Fibroblast of lung (primary cell): ENCODE data around the gene TMEM176B. TPM values are rescaled to one million over a fixed set of nuclear protein-coding genes. Genes with fewer than 3 reads are reported as not detected.

Source experiments
- DNase-seq, 2 donors: peaks; one replicate each; pipeline versions ENCODE4 v3.0.0 to v3.0.0-alpha.2; 2010; ENCODE audit warnings: low read depth in 2 of 2
- H2AFZ ChIP-seq: 2 replicates; pipeline ENCODE4 v1.5.1; 2012; ENCODE audit warnings: low read length, control low read depth, inconsistent platforms
- H3K27ac ChIP-seq: 2 replicates; pipeline ENCODE4 v1.5.1; 2011; ENCODE audit warnings: low read length, control low read depth; ENCODE audit not compliant: insufficient read depth
- H3K27me3 ChIP-seq: 2 replicates; pipeline ENCODE4 v1.5.1; 2011; ENCODE audit warnings: mild to moderate bottlenecking, low read length; ENCODE audit not compliant: control insufficient read depth, insufficient read depth
- H3K36me3 ChIP-seq: 2 replicates; pipeline ENCODE4 v1.5.1; 2011; ENCODE audit warnings: low read length; ENCODE audit not compliant: control insufficient read depth, insufficient read depth
- H3K4me1 ChIP-seq: 2 replicates; pipeline ENCODE4 v1.5.1; 2011; ENCODE audit warnings: low read length; ENCODE audit not compliant: control insufficient read depth, insufficient read depth; ENCODE audit errors: extremely low read depth
- H3K4me2 ChIP-seq: 2 replicates; pipeline ENCODE4 v1.5.1; 2011; ENCODE audit warnings: low read length, control low read depth; ENCODE audit not compliant: insufficient read depth; ENCODE audit errors: extremely low read depth
- H3K4me3 ChIP-seq, 4 experiments: fragments of 200-600 bp in 1 of 4; sonication (generic) in 1 of 4; replicated peaks in 1 of 4; 2 replicates each; pipeline ENCODE4 v1.5.1; 2011 to 2016; ENCODE audit warnings: low read length in 4 of 4, low read depth in 3 of 4, mild to moderate bottlenecking in 3 of 4, control low read depth in 2 of 4, inconsistent platforms in 1 of 4, mixed read lengths in 1 of 4; ENCODE audit not compliant: insufficient read depth in 1 of 4; ENCODE audit errors: control extremely low read depth in 1 of 4
- H3K79me2 ChIP-seq: 2 replicates; pipeline ENCODE4 v1.5.1; 2012; ENCODE audit warnings: mild to moderate bottlenecking, low read length, inconsistent platforms; ENCODE audit not compliant: control insufficient read depth, insufficient read depth
- H3K9ac ChIP-seq: 2 replicates; pipeline ENCODE4 v1.5.1; 2011; ENCODE audit warnings: mild to moderate bottlenecking, low read length, control low read depth; ENCODE audit not compliant: insufficient read depth
- H3K9me3 ChIP-seq: 2 replicates; pipeline ENCODE4 v1.5.1; 2012; ENCODE audit warnings: low read depth, low read length; ENCODE audit not compliant: control insufficient read depth, insufficient read depth
- H4K20me1 ChIP-seq: 2 replicates; pipeline ENCODE4 v1.5.1; 2011; ENCODE audit warnings: low read length; ENCODE audit not compliant: control insufficient read depth, insufficient read depth; ENCODE audit errors: extremely low read depth
- CTCF ChIP-seq, 2 donors: IDR thresholded peaks in 1 of 2; conservative IDR thresholded peaks in 1 of 2; 1 replicate in 1 of 2; 2 replicates in 1 of 2; pipeline ENCODE4 v1.5.1; 2011 to 2012; ENCODE audit warnings: low read length in 2 of 2, control low read depth in 1 of 2, inconsistent platforms in 1 of 2, low read depth in 1 of 2, mild to moderate bottlenecking in 1 of 2
- EZH2 ChIP-seq: IDR thresholded peaks from 2 replicates; pipeline ENCODE4 v1.5.1; 2012; ENCODE audit warnings: low read length, control low read depth, mild to moderate bottlenecking; ENCODE audit errors: missing control alignments
- polyA plus RNA-seq, 2 donors: library from polyadenylated mRNA; depleted of rRNA in 1 of 2; stranded (reverse) in 1 of 2; unstranded in 1 of 2; fragments of >200 nt; gene quantifications; 2 replicates each; pipeline ENCODE4 v1.2.1, GENCODE V29; 2011 to 2012; ENCODE audit warnings: missing spikeins in 1 of 2
- total RNA-seq: library from RNA; depleted of rRNA; stranded (reverse); fragments of >200 nt; gene quantifications from 2 replicates; pipeline ENCODE4 v1.2.1, GENCODE V29; 2014

TMEM176B gene
- total and polyA plus RNA-seq, 2 donors (not counting 1 experiment from before 2014, with no cell fraction given) = 0.78 to 26.8 TPM

- no peaks in the 10 kb centered on the region for H3K79me2 ChIP-seq
- TF ChIP-seq EZH2 (no peak), CTCF (conservative IDR thresholded peaks at IDR 0.05 in 1 of 2, IDR thresholded peaks at IDR 0.05 in 1 of 2; ENCODE audit: low read depth in 1 of 2, low read length in 2 of 2) (no peak)
- H3K27ac ChIP-seq = no peak overlapping the region
- DNase-seq = no peak
- no peaks in the 10 kb centered on the region for H3K27me3 ChIP-seq
- no peak overlapping the region for H3K4me3 ChIP-seq
- H3K9me3 ChIP-seq = no peaks in the 10 kb centered on the region
- no peak overlapping the region for H2AFZ ChIP-seq
- no peak overlapping the region for H3K9ac ChIP-seq
- no peaks in the 10 kb centered on the region for H3K4me1 ChIP-seq
- no peak overlapping the region for H3K4me2 ChIP-seq
- H4K20me1 ChIP-seq = no peaks in the 10 kb centered on the region
- no peaks in the 10 kb centered on the region for H3K36me3 ChIP-seq
Measured at GRCh38 chr7:150781961-150782360, 18.2 kb downstream of the TMEM176B start.

GRCh38 chr7:150781103-150781502, 19.1 kb downstream of the TMEM176B start:
- no peak overlapping the region for H3K4me3 ChIP-seq
- H3K27me3 ChIP-seq = no peaks in the 10 kb centered on the region
- H4K20me1 ChIP-seq = no peaks in the 10 kb centered on the region
- H3K4me1 ChIP-seq = no peaks in the 10 kb centered on the region
- H3K36me3 ChIP-seq = no peaks in the 10 kb centered on the region
- H3K9ac ChIP-seq = no peak overlapping the region
- no peak overlapping the region for H2AFZ ChIP-seq
- no peak overlapping the region for H3K4me2 ChIP-seq
- no peak for TF ChIP-seq CTCF (conservative IDR thresholded peaks at IDR 0.05 in 1 of 2, IDR thresholded peaks at IDR 0.05 in 1 of 2; ENCODE audit: low read depth in 1 of 2, low read length in 2 of 2)
- TF ChIP-seq EZH2 = no peak
- DNase-seq = peak in 1 of 2 donors; percentile 66
- H3K79me2 ChIP-seq = no peaks in the 10 kb centered on the region
- no peaks in the 10 kb centered on the region for H3K9me3 ChIP-seq
- no peak overlapping the region for H3K27ac ChIP-seq

GRCh38 chr7:150780292-150780691, 19.9 kb downstream of the TMEM176B start:
- no peak for DNase-seq
- H3K9me3 ChIP-seq = no peaks in the 10 kb centered on the region
- no peak overlapping the region for H3K4me3 ChIP-seq
- no peaks in the 10 kb centered on the region for H3K36me3 ChIP-seq
- H4K20me1 ChIP-seq = no peaks in the 10 kb centered on the region
- H3K9ac ChIP-seq = no peak overlapping the region
- H3K27me3 ChIP-seq = no peaks in the 10 kb centered on the region
- no peaks in the 10 kb centered on the region for H3K79me2 ChIP-seq
- H3K4me2 ChIP-seq = no peak overlapping the region
- H2AFZ ChIP-seq = no peak overlapping the region
- no peak overlapping the region for H3K27ac ChIP-seq
- H3K4me1 ChIP-seq = no peaks in the 10 kb centered on the region
- TF ChIP-seq EZH2 (no peak), CTCF (conservative IDR thresholded peaks at IDR 0.05 in 1 of 2, IDR thresholded peaks at IDR 0.05 in 1 of 2; ENCODE audit: low read depth in 1 of 2, low read length in 2 of 2) (no peak)
